Left forelimb (tissue), 1 donor: ENCODE data around the gene MAPKAPK5.
A peak's percentile ranks its signal among the peaks of the same experiment; 100 is the strongest.
"Not testable (repeated sequence)": the region's sequence is repeated elsewhere in the genome, so short reads cannot be mapped to it uniquely, and the experiment has no call there.

Experiments used
- DNase-seq: peaks from one replicate; pipeline ENCODE4 v3.0.0-alpha.2; 2018; ENCODE audit warnings: low spot score

Gene MAPKAPK5

GRCh38 chr12:111841750-111842555 is at the start of gene MAPKAPK5:
Gene MAPKAPK5, plus strand, starts transcription at chr12:111842228. Its CDS starts 506 bp downstream, at chr12:111842734.
- DNase-seq, result peak; percentile 99

- no peak for DNase-seq
These were observed 49.2 kb upstream of the MAPKAPK5 start for GRCh38 chr12:111792856-111793235.

- no peak for DNase-seq
These were observed 43.8 kb upstream of the MAPKAPK5 start for GRCh38 chr12:111798182-111798581.

GRCh38 chr12:111799758-111800157 is 42.3 kb upstream of the MAPKAPK5 start:
- DNase-seq, result no peak

- DNase-seq, result no peak
These were observed 38.9 kb upstream of the MAPKAPK5 start for GRCh38 chr12:111803038-111803626.

- DNase-seq, result no peak
These were observed 38.2 kb upstream of the MAPKAPK5 start for GRCh38 chr12:111803851-111804250.

GRCh38 chr12:111806304-111806703 is 35.7 kb upstream of the MAPKAPK5 start:
- no peak for DNase-seq

- DNase-seq, result no peak
These were observed 34.8 kb upstream of the MAPKAPK5 start for GRCh38 chr12:111807232-111807631.

- DNase-seq, result peak; percentile 78
These were observed 28.9 kb upstream of the MAPKAPK5 start for GRCh38 chr12:111812881-111813741.

GRCh38 chr12:111816065-111816615 is 25.9 kb upstream of the MAPKAPK5 start:
- DNase-seq, result no peak

GRCh38 chr12:111816898-111817297 is 25.1 kb upstream of the MAPKAPK5 start:
- not testable (repeated sequence) for DNase-seq

GRCh38 chr12:111818340-111818739 is 23.7 kb upstream of the MAPKAPK5 start:
- no peak for DNase-seq

GRCh38 chr12:111819191-111820158 is 22.6 kb upstream of the MAPKAPK5 start:
- no peak for DNase-seq

- not testable (repeated sequence) for DNase-seq
These were observed 21.2 kb upstream of the MAPKAPK5 start for GRCh38 chr12:111820828-111821227.

GRCh38 chr12:111822886-111823285 is 19.1 kb upstream of the MAPKAPK5 start:
- DNase-seq, result no peak

GRCh38 chr12:111823891-111824290 is 18.1 kb upstream of the MAPKAPK5 start:
- DNase-seq, result no peak

- not testable (repeated sequence) for DNase-seq
These were observed 17.7 kb upstream of the MAPKAPK5 start for GRCh38 chr12:111824312-111824711.

- DNase-seq, result no peak
These were observed 16.5 kb upstream of the MAPKAPK5 start for GRCh38 chr12:111825509-111825908.

- DNase-seq, result no peak
These were observed 15.7 kb upstream of the MAPKAPK5 start for GRCh38 chr12:111826316-111826715.

GRCh38 chr12:111826992-111827391 is 15.0 kb upstream of the MAPKAPK5 start:
- DNase-seq, result no peak

GRCh38 chr12:111827907-111828306 is 14.1 kb upstream of the MAPKAPK5 start:
- no peak for DNase-seq
